ENCODE results near the gene MYO3B. TPM values are rescaled to one million over a fixed set of nuclear protein-coding genes. Genes with fewer than 3 reads are reported as not detected.

The MYO3B gene
- total and polyA plus RNA-seq, 2 of the 8 experiments (the other 6 are each of a cell fraction or from before 2014, with no cell fraction given) = 0.17 to 0.19 TPM

DNA sequence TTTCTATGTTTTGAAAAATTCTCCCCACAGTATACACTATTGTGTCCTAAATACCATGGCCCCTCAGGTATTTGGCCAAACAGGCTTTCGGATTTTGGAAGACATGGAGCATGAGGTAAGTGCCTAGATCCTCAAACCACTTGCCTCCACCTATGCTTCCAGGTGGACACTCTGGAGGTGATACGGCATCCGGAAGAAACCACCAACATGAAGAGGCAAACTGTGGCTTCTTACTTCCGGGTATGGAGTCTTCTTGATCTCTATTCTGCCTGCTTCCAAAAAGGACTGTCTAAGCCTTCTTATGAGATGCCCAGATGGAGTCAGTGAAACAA is 285.2 kb downstream of the MYO3B start:
- Histone ChIP-seq H2BK20ac (ENCODE audit: low read length) (no peak overlapping the region), H2AFZ (ENCODE audit: low read length) (no peak overlapping the region), H3K9ac (replicated peaks in 1 of 4; ENCODE audit: extremely low read depth in 1 of 4, low read depth in 3 of 4, low read length in 3 of 4) (no peak overlapping the region), H3K23ac (ENCODE audit: insufficient read length) (no peak overlapping the region), H4K20me1 (replicated peaks in 1 of 2; ENCODE audit: control insufficient read depth in 1 of 2, insufficient read depth in 2 of 2, low read length in 2 of 2) (no peaks in the 10 kb centered on the region), H3K36me3 (ENCODE audit: control insufficient read depth in 2 of 4, insufficient read depth in 4 of 4, low read length in 3 of 4) (peaks cover 0 to 5% (median 0%) of the 10 kb centered on the region in 4 experiments; a peak in 1 of 8 replicates), H3K9me3 (ENCODE audit: insufficient read depth in 2 of 2, low read depth in 1 of 2, low read length in 1 of 2) (peaks cover 5 to 10% of the 10 kb centered on the region in 2 experiments; a peak in 2 of 4 replicates), H2AK5ac (ENCODE audit: low read depth, low read length) (no peak overlapping the region), H2BK15ac (ENCODE audit: low read length) (no peak overlapping the region), H3K14ac (ENCODE audit: insufficient read length) (no peak overlapping the region), H3K79me1 (ENCODE audit: low read depth, low read length) (no peaks in the 10 kb centered on the region), H3K23me2 (ENCODE audit: low read depth, low read length) (no peaks in the 10 kb centered on the region), H3K4me1 (replicated peaks in 1 of 4; ENCODE audit: control insufficient read depth in 3 of 4, insufficient read depth in 4 of 4, low read length in 3 of 4) (peaks cover 0 to 2% (median 0%) of the 10 kb centered on the region in 4 experiments; a peak in 2 of 7 replicates), H3K27ac (ENCODE audit: low read depth, low read length) (no peak overlapping the region), H4K8ac (ENCODE audit: extremely low read depth, insufficient read depth, low read length) (no peak overlapping the region), H4K91ac (replicated peaks; ENCODE audit: insufficient read length, low read length) (no peak overlapping the region), H2BK5ac (ENCODE audit: low read depth, low read length) (no peak overlapping the region), H4K5ac (ENCODE audit: insufficient read length, low read depth, low read length) (no peak overlapping the region), H3K4ac (replicated peaks; ENCODE audit: insufficient read length, low read depth, low read length) (no peak overlapping the region), H3K79me2 (ENCODE audit: control insufficient read depth in 1 of 2, insufficient read depth in 2 of 2, low read length in 2 of 2) (no peaks in the 10 kb centered on the region), H3K56ac (replicated peaks; ENCODE audit: insufficient read length, low read depth, low read length) (no peak overlapping the region), H3K18ac (ENCODE audit: extremely low read depth, low read length) (no peak overlapping the region), H3K4me3 (ENCODE audit: extremely low read depth in 1 of 4, insufficient read depth in 2 of 4, low read depth in 3 of 4, low read length in 4 of 4) (no peak overlapping the region), H2BK12ac (ENCODE audit: low read depth, low read length) (no peak overlapping the region), H3K27me3 (replicated peaks in 1 of 4; ENCODE audit: control insufficient read depth in 3 of 4, extremely low read depth in 1 of 4, insufficient read depth in 3 of 4, low read length in 3 of 4) (no peaks in the 10 kb centered on the region; a peak in 1 of 7 replicates), H3K4me2 (ENCODE audit: insufficient read depth in 1 of 2, low read depth in 2 of 2, low read length in 2 of 2) (no peak overlapping the region), H2BK120ac (replicated peaks; ENCODE audit: low read depth, low read length) (no peak overlapping the region)
- no peak for FAIRE-seq
- POLR2A ChIA-PET (ENCODE audit: partially characterized antibody) = no interaction called here
- CTCF ChIA-PET (ENCODE audit: partially characterized antibody) = interaction anchor here (1.0 kb wide), 1 partner anchor 135 kb away, joined by 3 read pairs; no protein-coding TSS in a partner anchor
- DNase-seq (ENCODE audit: low read depth in 1 of 2, low spot score in 2 of 2) = no peak
- 94% methylated on average over 4 of the region's 4 CpGs; no CpG with 5 or more reads in 1 of the 2 experiments for WGBS, 2 experiments (ENCODE audit: extremely low coverage in 1 of 2, insufficient coverage in 1 of 2, insufficient read length in 1 of 2, insufficient replicate concordance in 2 of 2, low coverage in 1 of 2, low lambda C conversion rate in 2 of 2, missing lambda C conversion rate in 1 of 2)
- TF ChIP-seq GTF2F1 (IDR thresholded peaks at IDR 0.05; ENCODE audit: borderline replicate concordance, low read depth, low read length) (no peak), ASH2L (IDR thresholded peaks at IDR 0.05; ENCODE audit: low read length) (no peak), EGR1 (IDR thresholded peaks at IDR 0.05; ENCODE audit: borderline replicate concordance, low read depth, low read length) (no peak), JUN (IDR thresholded peaks at IDR 0.05; ENCODE audit: low read depth, low read length) (no peak), BCL11A (IDR thresholded peaks at IDR 0.05; ENCODE audit: low read depth in 2 of 2, low read length in 2 of 2) (no peak), NANOG (IDR thresholded peaks at IDR 0.05; ENCODE audit: insufficient read depth, low read depth, low read length, poor library complexity, severe bottlenecking) (no peak)
